ENCODE measurements around the gene SOCS6.
"Not testable (repeated sequence)": the region's sequence is repeated elsewhere in the genome, so short reads cannot be mapped to it uniquely, and the experiment has no call there.

SOCS6 gene

DNA sequence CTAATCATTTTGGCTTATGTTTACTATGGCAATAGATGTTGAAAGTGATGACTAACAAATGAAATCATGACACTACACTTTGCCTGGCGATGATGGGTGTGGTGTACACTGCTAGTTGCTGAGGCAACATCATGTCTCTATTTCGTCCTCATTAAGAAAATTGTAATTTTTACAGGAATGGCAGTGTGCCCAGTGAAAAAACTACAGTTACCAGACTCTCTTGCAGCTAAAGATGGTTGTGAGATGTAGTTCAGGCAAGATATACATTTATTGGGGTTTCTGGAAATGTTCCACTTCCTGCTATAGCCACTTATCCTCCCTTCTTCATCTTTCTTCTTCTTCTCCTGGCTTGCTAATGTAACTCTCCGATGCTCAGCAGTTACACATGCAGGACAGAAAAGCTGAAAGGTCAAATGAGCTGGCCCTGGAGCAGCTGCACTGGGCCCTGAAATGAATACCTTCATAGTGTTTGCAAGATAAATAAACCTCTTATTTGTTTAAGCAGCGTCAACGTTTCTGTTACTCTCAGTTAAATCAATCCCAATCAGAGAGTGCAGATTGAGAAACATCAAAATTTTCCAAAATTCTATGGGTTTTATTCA lies 46.0 kb downstream of the SOCS6 start:
- DNase-seq (ENCODE audit: low read depth), result peak; percentile 67
- TF ChIP-seq CTCF (conservative IDR thresholded peaks at IDR 0.05; ENCODE audit: control insufficient read depth, insufficient read depth, low read depth, low read length), result no peak
- no peak overlapping the region for H3K4me3 ChIP-seq (ENCODE audit: control insufficient read depth, low read depth, low read length)

- no peak for TF ChIP-seq CTCF (conservative IDR thresholded peaks at IDR 0.05; ENCODE audit: control insufficient read depth, insufficient read depth, low read depth, low read length)
- H3K4me3 ChIP-seq (ENCODE audit: control insufficient read depth, low read depth, low read length), result no peak overlapping the region
- DNase-seq (ENCODE audit: low read depth), result peak; percentile 28
Observed at GRCh38 chr18:70335892-70336726, 47.3 kb downstream of the SOCS6 start.

GRCh38 chr18:70337139-70337972 lies 48.5 kb downstream of the SOCS6 start:
- no peak overlapping the region for H3K4me3 ChIP-seq (ENCODE audit: control insufficient read depth, low read depth, low read length)
- peak; percentile 90 for DNase-seq (ENCODE audit: low read depth)
- TF ChIP-seq CTCF (conservative IDR thresholded peaks at IDR 0.05; ENCODE audit: control insufficient read depth, insufficient read depth, low read depth, low read length), result no peak

- no peak for DNase-seq (ENCODE audit: low read depth)
- no peak overlapping the region for H3K4me3 ChIP-seq (ENCODE audit: control insufficient read depth, low read depth, low read length)
- no peak for TF ChIP-seq CTCF (conservative IDR thresholded peaks at IDR 0.05; ENCODE audit: control insufficient read depth, insufficient read depth, low read depth, low read length)
Observed at GRCh38 chr18:70338890-70339289, 50.0 kb downstream of the SOCS6 start.

GRCh38 chr18:70339915-70340314 lies 51.1 kb downstream of the SOCS6 start:
- TF ChIP-seq CTCF (conservative IDR thresholded peaks at IDR 0.05; ENCODE audit: control insufficient read depth, insufficient read depth, low read depth, low read length), result no peak
- no peak for DNase-seq (ENCODE audit: low read depth)
- H3K4me3 ChIP-seq (ENCODE audit: control insufficient read depth, low read depth, low read length), result no peak overlapping the region

GRCh38 chr18:70348481-70348880 lies 59.6 kb downstream of the SOCS6 start:
- not testable (repeated sequence) for DNase-seq (ENCODE audit: low read depth); H3K4me3 ChIP-seq (ENCODE audit: control insufficient read depth, low read depth, low read length)

- no peak for DNase-seq (ENCODE audit: low read depth)
- no peak overlapping the region for H3K4me3 ChIP-seq (ENCODE audit: control insufficient read depth, low read depth, low read length)
- TF ChIP-seq CTCF (conservative IDR thresholded peaks at IDR 0.05; ENCODE audit: control insufficient read depth, insufficient read depth, low read depth, low read length), result no peak
Observed at GRCh38 chr18:70349316-70349715, 60.5 kb downstream of the SOCS6 start.

All from fibroblast of mammary gland (primary cell).